ENCODE results near the gene KIF13A.
"Not testable (repeated sequence)": the region's sequence is repeated elsewhere in the genome, so short reads cannot be mapped to it uniquely, and the experiment has no call there.

KIF13A gene

DNA sequence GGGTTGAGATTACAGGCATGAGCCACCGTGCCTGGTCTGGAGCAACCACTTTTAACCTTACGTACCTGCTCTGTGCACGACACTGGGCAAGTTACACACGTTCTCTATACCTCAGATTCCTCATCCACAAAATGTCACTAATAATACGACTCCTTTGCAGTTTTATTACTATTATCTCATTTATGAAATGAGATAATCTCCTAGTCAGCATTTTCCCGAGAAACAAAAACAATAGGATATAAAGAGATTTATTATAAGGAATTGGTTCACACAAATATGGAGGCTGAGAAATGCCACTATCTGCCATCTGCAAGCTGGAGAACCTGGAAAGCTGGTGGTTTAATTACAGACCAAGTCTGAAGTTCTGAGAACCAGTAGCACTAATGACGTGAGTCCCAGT is 12.0 kb upstream of the KIF13A start:
- no peak for DNase-seq

DNA sequence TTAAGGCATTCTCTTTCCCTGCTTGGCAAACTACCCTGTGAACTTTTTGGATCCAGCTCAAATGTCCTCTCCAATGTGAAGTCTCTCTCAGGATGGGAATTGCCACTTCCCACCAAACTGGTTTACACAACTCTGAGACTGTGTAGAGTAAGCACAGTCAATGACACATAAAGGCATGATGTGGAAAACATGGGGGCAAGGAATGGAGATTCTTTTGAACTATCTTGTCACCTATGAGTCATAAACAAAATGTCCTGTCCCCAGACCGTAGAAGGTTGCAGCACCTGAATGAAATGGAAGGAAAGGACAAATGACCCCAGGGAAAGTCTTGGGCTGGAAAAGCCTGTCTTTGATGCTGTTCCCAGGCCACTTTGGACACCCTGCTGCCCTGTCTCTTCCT is 11.0 kb upstream of the KIF13A start:
- no peak for DNase-seq

DNA sequence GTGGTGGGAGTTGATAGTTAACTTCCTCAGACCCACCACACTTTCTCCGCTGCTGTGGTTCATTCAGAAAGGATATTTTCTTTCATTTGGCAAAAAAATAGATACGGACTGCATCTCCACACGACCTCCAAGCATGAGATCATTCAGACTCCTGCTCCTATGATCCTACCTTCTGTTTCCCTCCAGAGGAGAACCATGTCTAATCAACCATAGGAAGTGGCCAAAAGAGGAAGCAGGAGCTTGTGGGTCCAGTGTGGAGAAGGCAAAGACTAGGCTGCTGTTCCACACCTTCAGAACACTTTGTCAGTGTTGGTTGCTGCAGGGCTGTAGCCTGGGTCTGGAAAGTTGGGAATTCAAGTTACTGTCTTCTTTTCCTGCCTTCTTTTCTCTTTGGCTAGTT is 10.6 kb upstream of the KIF13A start:
- no peak for DNase-seq

DNA sequence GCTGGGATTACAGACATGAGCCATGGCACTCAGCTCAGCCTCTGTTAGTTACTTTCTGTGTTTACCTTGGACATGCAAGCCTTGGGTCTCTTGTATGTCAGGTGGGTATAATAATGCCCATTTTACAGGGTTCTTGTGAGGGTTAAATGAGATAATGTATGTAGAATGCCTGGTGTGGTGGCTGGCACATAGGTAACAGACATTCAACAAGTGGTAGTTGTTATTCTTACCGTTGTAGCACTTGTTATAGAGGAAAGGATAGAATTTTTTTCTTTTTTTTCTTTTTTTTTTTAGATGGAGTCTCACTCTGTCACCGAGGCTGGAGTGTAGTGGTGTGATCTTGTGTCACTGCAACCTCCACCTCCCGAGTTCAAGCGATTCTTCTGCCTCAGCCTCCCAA is 8.0 kb upstream of the KIF13A start:
- no peak for DNase-seq

DNA sequence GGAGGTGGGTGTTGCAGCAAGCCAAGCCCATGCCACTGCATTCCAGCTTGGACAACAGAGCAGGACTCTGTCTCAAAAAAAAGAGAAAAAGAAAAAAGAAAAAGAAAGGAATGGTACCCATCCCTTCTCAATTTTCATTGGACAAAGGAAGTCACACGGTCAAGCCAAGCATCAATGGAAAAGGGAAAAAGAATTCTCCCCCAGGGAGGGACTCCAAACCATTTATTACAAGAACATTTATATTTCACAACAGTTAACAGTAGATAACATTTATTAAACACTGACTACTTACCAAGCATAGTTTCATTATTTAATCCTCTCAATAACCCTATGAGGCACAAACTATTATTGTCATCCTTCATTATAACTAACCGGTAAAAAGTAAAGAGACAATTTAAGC is 6.6 kb upstream of the KIF13A start:
- DNase-seq, result no peak

DNA sequence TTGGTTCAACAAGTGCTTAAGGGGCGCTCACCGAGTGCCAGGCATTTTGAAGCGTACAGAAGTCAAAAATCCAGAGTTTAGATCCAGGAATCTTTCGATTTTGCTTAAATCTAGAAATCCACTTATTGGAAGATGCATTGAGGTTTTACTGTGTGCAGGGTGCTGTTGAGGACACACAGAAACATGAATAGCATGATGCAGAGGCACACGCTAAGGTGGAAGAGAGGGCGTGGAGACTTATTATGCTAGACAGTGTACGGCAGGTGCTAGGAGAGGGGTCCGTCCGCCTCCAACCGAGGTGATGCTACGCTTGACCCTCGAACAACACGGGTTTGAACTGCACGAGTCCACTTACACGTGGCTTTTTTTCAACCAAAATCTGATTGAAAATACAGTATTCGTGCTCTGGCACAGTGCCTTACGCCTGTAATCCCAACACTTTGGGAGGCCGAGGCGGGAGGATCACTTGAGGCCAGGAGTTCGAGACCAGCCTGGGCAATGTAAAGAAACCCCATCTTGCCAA is 1.0 kb upstream of the KIF13A start:
- peak in 6 of 56 donors; percentile 7 to 45 (median 28) for DNase-seq

DNA sequence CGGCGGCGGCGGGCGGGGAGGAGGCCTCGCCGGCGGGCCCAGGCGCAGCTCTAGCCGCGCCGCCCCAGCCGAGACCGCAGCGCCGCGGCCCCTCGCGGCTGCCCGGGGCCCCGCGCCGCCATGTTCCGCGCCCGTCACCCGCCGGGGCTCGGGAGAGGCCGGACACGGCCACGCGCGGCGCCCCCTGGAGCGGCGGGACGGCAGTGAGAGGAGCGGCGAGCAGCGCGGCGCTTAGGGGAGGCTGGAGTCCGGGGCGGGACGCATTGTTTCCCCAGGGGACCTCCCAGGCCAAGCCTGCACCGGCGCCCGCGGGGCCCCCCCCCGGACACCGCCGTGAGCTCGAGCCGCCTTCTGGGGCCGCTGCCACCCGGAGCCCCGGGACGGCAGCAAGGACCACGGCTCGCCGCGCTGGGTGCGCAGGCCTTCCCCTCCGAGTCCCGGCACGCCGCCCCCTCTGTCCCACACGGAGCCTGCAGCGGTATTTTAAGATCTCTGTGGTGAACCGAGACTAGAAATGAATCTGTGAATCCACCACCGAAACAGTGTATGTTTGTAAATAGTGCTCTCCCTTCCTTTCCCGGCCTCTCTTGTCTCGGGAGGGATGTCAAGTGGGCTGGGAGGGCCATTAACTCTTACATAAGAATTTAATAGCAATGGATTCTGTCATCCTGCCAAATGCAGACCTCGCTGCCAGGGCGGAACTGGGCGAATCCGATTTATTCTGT is 424 bp upstream of the KIF13A start:
- peak in 55 of 56 donors; percentile 8 to 91 (median 59) for DNase-seq

DNA sequence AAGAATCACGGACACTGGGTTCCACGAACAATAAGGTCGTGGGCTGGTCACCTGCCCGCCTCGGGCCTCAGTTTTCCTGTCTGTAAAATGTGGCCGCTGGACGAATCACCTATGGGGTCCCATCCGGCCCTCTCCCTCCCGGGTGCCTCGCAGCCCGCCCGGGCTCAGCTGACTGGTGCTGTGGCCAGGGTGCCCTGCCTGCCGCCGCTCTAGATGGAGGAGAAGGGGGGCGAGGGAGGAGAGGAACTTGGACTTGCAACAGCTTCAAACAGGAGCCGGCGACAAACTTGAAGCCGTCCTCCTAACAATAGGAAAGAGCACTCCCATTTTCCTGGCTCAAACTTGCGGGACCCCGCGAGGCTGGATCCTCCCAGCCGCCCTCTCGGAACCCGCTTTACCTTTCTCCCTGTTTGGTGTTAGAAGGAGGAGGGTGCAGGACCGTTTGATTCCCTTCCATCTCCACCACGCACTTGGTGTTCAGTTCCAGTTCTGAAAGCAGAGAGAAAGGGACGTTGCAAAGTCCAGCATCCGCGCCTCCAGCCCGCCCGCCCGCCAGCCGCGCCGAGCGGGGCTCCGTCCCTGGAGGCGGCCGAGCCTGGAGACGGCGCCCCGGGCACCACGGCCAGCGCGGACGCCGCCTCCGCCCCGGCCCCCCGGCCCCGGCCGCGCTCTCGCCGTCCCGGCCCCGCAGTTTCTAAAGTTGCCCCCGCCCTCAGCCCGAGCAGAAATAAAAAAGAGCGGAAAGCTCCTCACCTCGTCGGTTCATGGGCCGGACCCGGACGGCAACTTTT is 584 bp downstream of the KIF13A start:
- peak in 53 of 56 donors; percentile 11 to 78 (median 50) for DNase-seq

DNA sequence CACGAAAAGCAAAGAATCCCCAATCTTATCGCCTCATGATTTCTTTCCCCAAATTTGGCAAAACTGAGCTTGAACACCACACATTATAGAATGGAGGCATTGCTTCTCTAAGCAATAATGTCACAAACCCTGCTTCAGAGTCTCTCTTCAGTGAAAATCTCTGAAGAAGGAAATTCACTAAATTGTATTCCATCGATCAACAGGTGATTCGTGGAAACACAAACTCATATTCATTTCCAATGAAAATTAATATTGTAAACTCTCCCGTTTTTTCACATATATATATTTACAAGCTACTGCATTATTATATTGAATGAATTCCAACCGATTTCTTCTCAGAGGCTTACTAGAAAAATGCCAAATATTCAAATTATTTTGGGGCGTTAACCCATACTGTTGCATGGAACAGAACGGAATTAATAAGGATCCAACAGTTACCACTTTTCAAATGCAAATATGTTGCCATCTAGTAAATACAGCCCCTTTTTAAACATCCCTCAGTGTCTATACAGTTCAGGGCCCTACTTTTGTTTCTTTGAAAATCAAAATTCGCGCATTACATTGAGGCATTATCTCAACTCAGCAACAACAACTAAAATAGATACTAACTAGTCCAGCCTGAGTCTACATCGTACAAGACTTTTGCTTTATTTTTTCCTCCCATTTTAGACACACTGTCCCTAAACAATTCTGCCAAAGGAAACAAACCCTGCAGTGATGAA is 1.3 kb downstream of the KIF13A start:
- DNase-seq, result no peak

DNA sequence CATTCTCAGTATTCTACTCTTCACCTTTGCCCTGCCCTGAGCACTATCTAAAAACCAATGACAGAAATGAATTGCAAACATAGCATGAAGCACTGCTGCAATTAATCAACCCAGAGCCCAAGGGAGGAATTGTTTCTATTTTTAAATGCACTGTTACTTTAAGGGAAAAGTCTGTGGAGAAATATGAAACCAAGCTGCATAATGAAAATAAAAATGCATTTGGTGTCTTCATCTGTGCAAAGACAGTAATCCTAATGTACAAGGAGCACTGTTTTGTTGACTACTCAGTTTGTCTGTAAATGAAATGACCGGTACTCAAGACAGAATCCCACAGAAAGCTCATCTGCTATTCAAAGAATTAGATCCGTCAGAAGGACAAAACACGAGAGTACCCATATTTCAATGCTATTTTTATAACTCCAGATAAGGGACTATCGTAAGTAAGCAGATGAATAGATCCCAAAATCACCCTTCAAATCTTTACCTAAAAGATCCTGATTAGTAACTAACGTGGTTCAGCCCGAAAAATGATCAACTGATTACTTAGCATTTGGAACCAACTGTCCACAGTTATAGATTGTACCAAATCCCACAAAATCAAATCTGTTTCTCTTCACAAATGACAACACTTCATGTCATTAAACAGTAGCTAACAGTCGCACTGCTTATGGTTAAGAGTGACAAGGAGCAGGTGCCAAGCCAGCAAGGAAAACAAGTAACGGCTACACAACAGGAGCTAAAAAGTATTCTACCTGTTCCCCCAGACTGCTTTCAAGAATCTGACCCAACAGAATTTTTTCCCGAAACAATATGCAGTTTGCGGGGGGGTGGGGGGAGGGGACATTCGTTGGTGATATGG is 2.4 kb downstream of the KIF13A start:
- DNase-seq, result peak in 1 of 56 donors; percentile 5

DNA sequence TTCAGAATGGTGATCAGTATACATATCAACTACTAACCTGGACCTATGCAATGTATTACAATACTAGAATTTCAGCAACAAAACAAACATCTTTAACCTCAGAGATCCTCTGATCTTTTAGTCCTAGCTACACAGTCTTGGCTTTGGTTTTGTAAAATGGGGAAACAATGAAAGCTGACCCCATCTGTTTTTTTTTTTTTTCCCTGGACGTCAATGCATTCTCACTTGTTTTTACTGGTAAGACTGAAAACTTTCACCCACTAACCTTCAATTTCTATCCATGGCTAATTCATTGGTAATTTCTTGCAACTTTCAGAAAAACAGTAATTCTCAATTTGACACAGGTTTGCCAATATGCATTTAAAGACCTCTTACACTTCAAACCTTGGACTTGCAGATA is 3.0 kb downstream of the KIF13A start:
- no peak for DNase-seq

DNA sequence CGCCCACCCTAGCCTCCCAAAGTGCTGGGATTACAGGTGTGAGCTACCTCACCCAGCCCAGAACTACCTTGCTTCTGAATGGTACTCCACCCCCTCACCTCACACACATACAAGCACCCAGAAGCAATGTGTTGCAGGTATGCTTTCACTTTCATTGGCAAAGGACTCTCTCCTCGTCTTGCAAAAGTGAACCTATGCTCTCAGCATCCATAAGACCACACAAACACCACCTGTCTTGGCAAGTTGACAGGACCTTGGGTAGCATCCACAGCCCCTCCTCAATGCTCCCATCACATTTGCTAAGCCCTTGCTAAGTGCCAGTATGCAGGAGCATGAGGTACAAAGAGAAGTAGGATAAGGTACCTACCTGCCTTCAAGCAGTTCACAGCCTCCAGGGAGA is 3.7 kb downstream of the KIF13A start:
- no peak for DNase-seq

DNA sequence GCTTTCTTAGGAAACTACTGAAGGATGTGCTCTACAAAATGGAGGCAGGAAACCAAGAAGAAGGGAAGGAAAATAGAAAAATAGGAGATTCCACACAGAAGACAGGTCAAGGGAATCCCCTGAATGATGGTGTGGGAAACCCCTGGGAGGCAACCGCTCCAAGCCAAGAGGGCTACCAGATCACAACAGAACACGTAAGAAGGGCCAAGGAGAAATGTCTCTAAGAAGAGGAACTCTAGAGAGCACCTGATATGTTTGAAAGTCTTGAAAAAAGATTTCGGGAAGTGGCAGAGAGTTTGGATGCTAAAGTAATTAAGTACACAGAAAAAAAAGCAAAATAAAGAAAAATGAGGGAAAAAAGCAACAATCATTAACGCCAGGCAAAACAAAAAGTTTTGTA is 7.1 kb downstream of the KIF13A start:
- no peak for DNase-seq

DNA sequence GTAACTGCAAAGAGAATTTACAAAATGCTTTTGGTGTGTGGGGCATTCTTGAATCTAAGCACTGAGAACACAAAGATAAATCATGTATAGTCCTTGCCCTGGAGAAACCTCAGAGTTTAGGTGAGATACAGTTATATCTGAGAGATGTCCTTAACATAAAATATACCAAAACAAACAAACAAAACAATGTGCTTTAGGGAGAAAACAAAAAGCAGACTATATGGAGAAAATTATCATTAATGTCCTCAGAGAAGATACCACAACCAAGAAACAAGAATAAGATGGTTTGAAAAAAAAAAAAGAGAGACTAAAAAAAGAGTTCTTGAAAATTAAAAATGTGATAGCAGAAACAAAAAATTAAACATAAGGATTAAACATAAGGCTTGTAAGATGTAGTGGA is 8.0 kb downstream of the KIF13A start:
- DNase-seq, result no peak

DNA sequence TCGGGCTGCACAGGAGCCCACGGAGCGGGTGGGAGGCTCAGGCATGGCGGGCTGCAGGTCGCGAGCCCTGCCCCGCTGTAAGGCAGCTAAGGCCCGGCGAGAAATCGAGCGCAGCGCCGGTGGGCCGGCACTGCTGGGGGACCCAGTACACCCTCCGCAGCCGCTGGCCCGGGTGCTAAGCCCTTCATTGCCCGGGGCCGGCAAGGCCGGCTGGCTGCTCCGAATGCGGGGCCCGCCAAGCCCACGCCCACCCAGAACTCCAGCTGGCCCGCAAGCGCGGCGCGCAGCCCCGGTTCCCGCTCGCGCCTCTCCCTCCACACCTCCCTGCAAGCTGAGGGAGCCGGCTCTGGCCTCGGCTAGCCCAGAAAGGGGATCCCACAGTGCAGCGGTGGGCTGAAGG is 11.2 kb downstream of the KIF13A start:
- DNase-seq, result not testable (repeated sequence)

DNA sequence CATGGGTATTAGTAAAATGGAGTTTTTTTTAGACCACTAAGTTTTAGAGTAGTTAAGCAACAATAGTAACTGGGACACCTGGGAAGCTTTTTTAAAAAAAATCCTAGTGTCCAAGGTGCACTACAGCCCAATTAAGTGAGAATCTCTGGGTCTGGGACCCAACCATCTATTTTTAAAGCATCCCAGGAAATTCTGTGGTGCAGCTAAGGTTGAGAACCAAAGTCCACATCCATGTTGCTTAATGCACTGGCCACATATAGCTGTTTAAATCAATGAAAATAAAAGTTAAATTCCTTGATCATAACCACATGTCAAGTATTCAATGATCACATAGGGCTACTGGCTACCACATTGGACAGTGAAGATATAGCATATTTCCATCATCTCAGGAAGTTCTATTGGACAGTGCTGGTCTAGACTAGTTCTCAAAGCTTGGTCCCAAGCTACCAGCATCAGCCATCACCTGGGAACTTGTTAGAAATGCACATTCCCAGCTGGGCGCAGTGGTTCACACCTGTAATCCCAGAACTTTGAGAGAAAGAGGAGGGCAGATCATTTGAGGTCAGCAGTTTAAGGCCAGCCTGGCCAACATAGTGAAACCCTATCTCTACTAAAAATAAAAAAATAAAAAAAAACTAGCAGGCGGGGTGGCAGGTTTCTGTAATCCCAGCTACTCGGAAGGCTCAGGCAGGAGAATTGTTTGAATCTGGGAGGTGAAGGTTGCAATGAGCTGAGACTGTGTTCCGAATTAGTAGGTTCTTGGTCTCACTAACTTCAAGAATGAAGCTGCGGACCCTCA is 12.7 kb downstream of the KIF13A start:
- DNase-seq, result no peak

DNA sequence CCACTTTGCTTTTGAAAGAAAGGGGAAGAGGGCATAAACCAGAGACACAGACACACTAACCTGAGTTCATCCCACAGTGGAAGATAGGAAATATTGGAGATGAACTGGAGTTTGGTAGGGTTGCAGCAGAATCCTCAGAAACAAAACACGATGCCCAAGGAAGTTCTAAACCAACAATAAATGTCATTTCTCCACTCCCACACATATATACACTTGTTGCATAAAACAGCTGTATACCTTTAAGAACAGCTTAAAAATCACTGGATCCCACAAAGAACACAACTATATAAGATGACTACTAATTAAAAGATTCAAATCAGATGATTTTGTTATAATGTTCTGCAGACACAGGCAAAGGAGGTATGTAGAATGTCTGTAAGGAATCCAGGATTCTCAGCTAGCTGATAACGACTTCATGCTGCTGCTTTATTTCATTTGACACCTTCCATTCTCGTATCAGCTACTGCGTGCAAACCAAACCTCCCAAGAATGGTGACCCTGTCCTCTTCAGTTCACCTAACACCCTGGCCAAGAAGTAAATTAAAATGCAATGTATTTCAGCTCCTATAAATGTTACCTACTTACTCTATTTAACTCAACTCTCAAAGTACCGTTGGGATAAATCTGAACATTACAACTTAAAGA is 14.3 kb downstream of the KIF13A start:
- no peak for DNase-seq

DNA sequence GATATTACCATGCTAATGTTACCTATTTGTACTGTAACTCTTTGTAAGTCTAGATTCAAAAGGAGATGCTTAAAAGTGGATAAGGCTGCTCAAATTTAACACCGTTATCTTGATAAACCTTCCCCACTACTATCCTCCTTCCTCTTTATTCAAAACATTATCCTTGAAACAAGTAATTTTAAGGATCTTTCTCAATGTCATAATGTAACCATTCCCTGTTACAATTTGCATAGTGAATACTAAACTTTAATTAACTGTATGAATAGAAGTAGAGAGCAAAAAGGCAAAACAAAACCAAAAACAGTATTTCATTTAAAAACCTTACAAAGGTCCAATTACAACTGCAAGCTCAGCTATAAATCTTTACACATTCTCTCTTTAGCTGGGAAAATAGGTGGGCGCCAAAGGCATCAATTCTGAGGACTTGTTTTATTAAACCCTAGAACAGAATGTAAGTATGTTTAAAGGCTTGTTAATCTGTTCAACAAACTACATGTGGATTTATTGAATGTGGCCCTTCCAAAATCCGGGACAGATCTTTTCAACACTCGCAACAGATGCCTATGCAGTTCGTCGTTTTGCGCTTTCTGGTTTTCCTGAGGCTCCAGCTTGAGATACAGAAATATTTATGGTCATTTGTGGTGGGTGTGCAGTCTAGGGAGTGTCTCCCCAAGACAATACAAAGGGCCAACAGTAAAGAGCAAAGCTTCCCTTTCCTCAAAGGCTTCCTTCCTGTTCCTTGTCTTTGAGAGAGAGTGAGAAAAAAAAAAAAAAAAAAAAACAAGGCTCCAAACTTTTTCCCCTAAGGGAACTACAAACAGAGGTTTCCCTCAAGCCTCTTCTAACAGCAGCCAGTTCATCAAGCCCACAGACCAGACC is 15.1 kb downstream of the KIF13A start:
- DNase-seq, result no peak
